ENCODE results near the gene FSCN2.

Gene FSCN2

GRCh38 chr17:81513753-81514488, 14.3 kb upstream of the FSCN2 start:
- FAIRE-seq = no peak

GRCh38 chr17:81514489-81514738, 13.8 kb upstream of the FSCN2 start:
- FAIRE-seq = no peak

GRCh38 chr17:81514739-81515529, 13.2 kb upstream of the FSCN2 start:
- FAIRE-seq = no peak

GRCh38 chr17:81515530-81516041, 12.6 kb upstream of the FSCN2 start:
- no peak for FAIRE-seq

- no peak for FAIRE-seq
These were observed 11.7 kb upstream of the FSCN2 start for GRCh38 chr17:81516439-81516838.

- no peak for FAIRE-seq
These were observed 11.2 kb upstream of the FSCN2 start for GRCh38 chr17:81517009-81517338.

GRCh38 chr17:81517339-81518112, 10.7 kb upstream of the FSCN2 start:
- FAIRE-seq = no peak

- FAIRE-seq = no peak
These were observed 9.9 kb upstream of the FSCN2 start for GRCh38 chr17:81518113-81518784.

- no peak for FAIRE-seq
These were observed 9.3 kb upstream of the FSCN2 start for GRCh38 chr17:81518785-81519283.

GRCh38 chr17:81519284-81520020, 8.7 kb upstream of the FSCN2 start:
- no peak for FAIRE-seq

GRCh38 chr17:81520021-81520901, 7.9 kb upstream of the FSCN2 start:
- no peak for FAIRE-seq

GRCh38 chr17:81522491-81523401, 5.4 kb upstream of the FSCN2 start:
- no peak for FAIRE-seq

- FAIRE-seq = no peak
These were observed 4.7 kb upstream of the FSCN2 start for GRCh38 chr17:81523402-81524038.

- no peak for FAIRE-seq
These were observed 3.9 kb upstream of the FSCN2 start for GRCh38 chr17:81524039-81524864.

GRCh38 chr17:81524865-81525159, 3.4 kb upstream of the FSCN2 start:
- FAIRE-seq = no peak

GRCh38 chr17:81526662-81527571, 1.3 kb upstream of the FSCN2 start:
- FAIRE-seq = no peak

GRCh38 chr17:81528384-81528650, 140 bp downstream of the FSCN2 start:
- no peak for FAIRE-seq

Measured in endometrium (tissue), 2 donors.